ENCODE measurements around the gene GSE1. TPM values are rescaled to one million over a fixed set of nuclear protein-coding genes. Genes with fewer than 3 reads are reported as not detected.

The GSE1 gene
- total and polyA plus RNA-seq, 2 experiments from 2014 or later = 27.9 to 43.5 TPM

DNA sequence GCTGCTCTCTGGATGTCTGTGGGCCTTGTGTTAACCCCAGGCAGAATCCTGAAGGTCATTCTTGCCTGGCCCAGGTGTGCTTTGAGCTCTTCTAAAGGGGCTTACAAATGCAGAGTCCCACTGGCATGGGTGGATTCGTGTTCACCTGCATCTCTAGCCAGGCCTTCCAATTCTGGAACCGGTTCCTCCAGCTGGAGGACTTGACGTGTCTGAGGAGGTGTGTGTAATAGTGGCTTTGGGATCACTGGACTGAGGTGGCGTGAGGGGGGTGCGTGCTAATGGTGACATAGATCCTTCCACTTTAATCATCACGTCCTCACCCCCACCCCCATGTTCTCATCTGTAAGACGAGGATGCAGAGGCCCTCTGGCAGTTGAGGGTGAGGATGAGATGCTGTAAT is 4.8 kb downstream of the GSE1 start:
- Histone ChIP-seq H3K27me3 (no peaks in the 10 kb centered on the region), H2AFZ (no peak overlapping the region), H3K4me1 (ENCODE audit: insufficient read depth) (peaks cover 49% of the 10 kb centered on the region), H4K20me1 (ENCODE audit: insufficient read depth, poor library complexity, severe bottlenecking) (peaks cover 85% of the 10 kb centered on the region), H3K9me2 (replicated peaks; ENCODE audit: insufficient read depth) (no peaks in the 10 kb centered on the region), H3K36me3 (replicated peaks; ENCODE audit: insufficient read depth, low read depth) (no peaks in the 10 kb centered on the region), H3K9me3 (ENCODE audit: low read depth) (no peaks in the 10 kb centered on the region), H3K4me2 (no peak overlapping the region), H3K4me3 (no peak overlapping the region), H3K79me2 (peaks cover 88% of the 10 kb centered on the region), H3K27ac (no peak overlapping the region)
- TF ChIP-seq EZH2 (IDR thresholded peaks at IDR 0.05; ENCODE audit: borderline replicate concordance) (no peak), EZH2phosphoT487 (IDR thresholded peaks at IDR 0.05; ENCODE audit: low read depth, severe bottlenecking, unreplicated experiment) (no peak)
- TF ChIP-seq, protein P1, sequence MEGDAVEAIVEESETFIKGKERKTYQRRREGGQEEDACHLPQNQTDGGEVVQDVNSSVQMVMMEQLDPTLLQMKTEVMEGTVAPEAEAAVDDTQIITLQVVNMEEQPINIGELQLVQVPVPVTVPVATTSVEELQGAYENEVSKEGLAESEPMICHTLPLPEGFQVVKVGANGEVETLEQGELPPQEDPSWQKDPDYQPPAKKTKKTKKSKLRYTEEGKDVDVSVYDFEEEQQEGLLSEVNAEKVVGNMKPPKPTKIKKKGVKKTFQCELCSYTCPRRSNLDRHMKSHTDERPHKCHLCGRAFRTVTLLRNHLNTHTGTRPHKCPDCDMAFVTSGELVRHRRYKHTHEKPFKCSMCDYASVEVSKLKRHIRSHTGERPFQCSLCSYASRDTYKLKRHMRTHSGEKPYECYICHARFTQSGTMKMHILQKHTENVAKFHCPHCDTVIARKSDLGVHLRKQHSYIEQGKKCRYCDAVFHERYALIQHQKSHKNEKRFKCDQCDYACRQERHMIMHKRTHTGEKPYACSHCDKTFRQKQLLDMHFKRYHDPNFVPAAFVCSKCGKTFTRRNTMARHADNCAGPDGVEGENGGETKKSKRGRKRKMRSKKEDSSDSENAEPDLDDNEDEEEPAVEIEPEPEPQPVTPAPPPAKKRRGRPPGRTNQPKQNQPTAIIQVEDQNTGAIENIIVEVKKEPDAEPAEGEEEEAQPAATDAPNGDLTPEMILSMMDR (IDR thresholded peaks at IDR 0.05; ENCODE audit: poor library complexity) = no peak
- WGBS (ENCODE audit: low lambda C conversion rate, missing lambda C conversion rate) = 87% methylated on average over 7 of the region's 7 CpGs
- DNase-seq (ENCODE audit: low spot score) = no peak

GRCh38 chr16:85618521-85618920 is 5.4 kb downstream of the GSE1 start:
- Histone ChIP-seq H3K27me3 (no peaks in the 10 kb centered on the region), H3K27ac (no peak overlapping the region), H3K9me3 (ENCODE audit: low read depth) (no peaks in the 10 kb centered on the region), H3K4me2 (no peak overlapping the region), H3K4me1 (ENCODE audit: insufficient read depth) (peaks cover 49% of the 10 kb centered on the region), H3K4me3 (no peak overlapping the region), H3K36me3 (replicated peaks; ENCODE audit: insufficient read depth, low read depth) (no peaks in the 10 kb centered on the region), H2AFZ (no peak overlapping the region), H4K20me1 (ENCODE audit: insufficient read depth, poor library complexity, severe bottlenecking) (peaks cover 91% of the 10 kb centered on the region), H3K79me2 (peaks cover 91% of the 10 kb centered on the region), H3K9me2 (replicated peaks; ENCODE audit: insufficient read depth) (no peaks in the 10 kb centered on the region)
- no peak for DNase-seq (ENCODE audit: low spot score)
- TF ChIP-seq EZH2phosphoT487 (IDR thresholded peaks at IDR 0.05; ENCODE audit: low read depth, severe bottlenecking, unreplicated experiment) (no peak), EZH2 (IDR thresholded peaks at IDR 0.05; ENCODE audit: borderline replicate concordance) (no peak)
- TF ChIP-seq, protein P1 (IDR thresholded peaks at IDR 0.05; ENCODE audit: poor library complexity) = no peak
- WGBS (ENCODE audit: low lambda C conversion rate, missing lambda C conversion rate) = 97% methylated on average over 9 of the region's 9 CpGs

- Histone ChIP-seq H3K4me3 (no peak overlapping the region), H3K9me2 (replicated peaks; ENCODE audit: insufficient read depth) (no peaks in the 10 kb centered on the region), H3K4me2 (no peak overlapping the region), H4K20me1 (ENCODE audit: insufficient read depth, poor library complexity, severe bottlenecking) (peaks cover 95% of the 10 kb centered on the region), H3K9me3 (ENCODE audit: low read depth) (no peaks in the 10 kb centered on the region), H3K4me1 (ENCODE audit: insufficient read depth) (peaks cover 46% of the 10 kb centered on the region), H3K27ac (no peak overlapping the region), H3K79me2 (peaks cover 92% of the 10 kb centered on the region), H3K27me3 (no peaks in the 10 kb centered on the region), H3K36me3 (replicated peaks; ENCODE audit: insufficient read depth, low read depth) (no peaks in the 10 kb centered on the region), H2AFZ (no peak overlapping the region)
- TF ChIP-seq, protein P1 (IDR thresholded peaks at IDR 0.05; ENCODE audit: poor library complexity) = no peak
- TF ChIP-seq EZH2phosphoT487 (IDR thresholded peaks at IDR 0.05; ENCODE audit: low read depth, severe bottlenecking, unreplicated experiment) = no peak
- no peak for TF ChIP-seq EZH2 (IDR thresholded peaks at IDR 0.05; ENCODE audit: borderline replicate concordance)
- DNase-seq (ENCODE audit: low spot score) = no peak
- WGBS (ENCODE audit: low lambda C conversion rate, missing lambda C conversion rate) = 90% methylated on average over 27 of the region's 28 CpGs
These were observed 6.2 kb downstream of the GSE1 start for GRCh38 chr16:85619101-85619891.
